H9 (cell line): ENCODE measurements around the gene RNPEP. TPM values are rescaled to one million over a fixed set of nuclear protein-coding genes. Genes with fewer than 3 reads are reported as not detected.

ENCODE experiments used
- DNase-seq: peaks from one replicate; pipeline ENCODE4 v3.0.0-alpha.2; 2017
- H2AFZ ChIP-seq: one replicate; pipeline ENCODE4 v1.6.1; 2013; ENCODE audit warnings: mild to moderate bottlenecking, low read length, control low read depth, moderate library complexity
- H2AK5ac ChIP-seq: 2 replicates; pipeline ENCODE4 v1.6.1; 2013; ENCODE audit warnings: low read length, control low read depth, mixed read lengths; ENCODE audit not compliant: insufficient read length
- H2BK120ac ChIP-seq: one replicate; pipeline ENCODE4 v1.6.1; 2013; ENCODE audit warnings: low read depth, mild to moderate bottlenecking, low read length, control low read depth, inconsistent platforms; ENCODE audit not compliant: poor library complexity, severe bottlenecking
- H2BK12ac ChIP-seq: 2 replicates; pipeline ENCODE4 v1.6.1; 2013; ENCODE audit warnings: low read length, control low read depth, mixed read lengths, low read depth; ENCODE audit not compliant: insufficient read length
- H2BK15ac ChIP-seq: 2 replicates; pipeline ENCODE4 v1.6.1; 2013; ENCODE audit warnings: low read depth, low read length, control low read depth
- H2BK20ac ChIP-seq: one replicate; pipeline ENCODE4 v1.6.1; 2013; ENCODE audit warnings: low read depth, mild to moderate bottlenecking, low read length, control low read depth, inconsistent platforms; ENCODE audit not compliant: poor library complexity, severe bottlenecking
- H2BK5ac ChIP-seq: 2 replicates; pipeline ENCODE4 v1.6.1; 2013; ENCODE audit warnings: low read length, control low read depth, mixed read lengths; ENCODE audit not compliant: insufficient read length
- H3K14ac ChIP-seq: 2 replicates; pipeline ENCODE4 v1.6.1; 2013; ENCODE audit warnings: low read length, control low read depth; ENCODE audit not compliant: insufficient read depth
- H3K18ac ChIP-seq: 2 replicates; pipeline ENCODE4 v1.6.1; 2013; ENCODE audit warnings: low read depth, mild to moderate bottlenecking, mixed read lengths, low read length, control low read depth; ENCODE audit not compliant: insufficient read length
- H3K23ac ChIP-seq: 2 replicates; pipeline ENCODE4 v1.6.1; 2013; ENCODE audit warnings: low read length, control low read depth, mixed read lengths, low read depth; ENCODE audit not compliant: insufficient read length
- H3K23me2 ChIP-seq: 2 replicates; pipeline ENCODE4 v1.6.1; 2013; ENCODE audit warnings: low read depth, mild to moderate bottlenecking, mixed read lengths, low read length, control low read depth; ENCODE audit not compliant: insufficient read length, poor library complexity, severe bottlenecking
- H3K27ac ChIP-seq: 2 replicates; pipeline ENCODE4 v1.5.1; 2013; ENCODE audit warnings: low read length, control low read depth, mixed read lengths, low read depth; ENCODE audit not compliant: insufficient read length
- H3K27me3 ChIP-seq: 2 replicates; pipeline ENCODE4 v1.6.1; 2013; ENCODE audit warnings: low read length, control low read depth, inconsistent platforms; ENCODE audit not compliant: insufficient read depth
- H3K4ac ChIP-seq: 2 replicates; pipeline ENCODE4 v1.6.1; 2013; ENCODE audit warnings: low read depth, mild to moderate bottlenecking, control low read depth, inconsistent platforms, low read length, moderate library complexity
- H3K4me1 ChIP-seq: 2 replicates; pipeline ENCODE4 v1.6.1; 2013; ENCODE audit warnings: low read length, control low read depth, inconsistent platforms; ENCODE audit not compliant: insufficient read depth
- H3K4me2 ChIP-seq: 2 replicates; pipeline ENCODE4 v1.6.1; 2013; ENCODE audit warnings: low read length, control low read depth, mixed read lengths; ENCODE audit not compliant: insufficient read length, insufficient read depth
- H3K56ac ChIP-seq: 2 replicates; pipeline ENCODE4 v1.6.1; 2013; ENCODE audit warnings: low read depth, mild to moderate bottlenecking, mixed read lengths, low read length, control low read depth; ENCODE audit not compliant: insufficient read length
- H3K79me1 ChIP-seq: 2 replicates; pipeline ENCODE4 v1.6.1; 2013; ENCODE audit warnings: low read depth, mild to moderate bottlenecking, moderate library complexity, low read length, control low read depth, inconsistent platforms; ENCODE audit not compliant: insufficient read depth, poor library complexity, severe bottlenecking
- H3K79me2 ChIP-seq: 2 replicates; pipeline ENCODE4 v1.6.1; 2013; ENCODE audit warnings: low read length, control low read depth, inconsistent platforms; ENCODE audit not compliant: insufficient read depth
- H3K9ac ChIP-seq: 2 replicates; pipeline ENCODE4 v1.6.1; 2013; ENCODE audit warnings: low read length, control low read depth, mixed read lengths; ENCODE audit not compliant: insufficient read length; ENCODE audit errors: extremely low read depth
- H3K9me3 ChIP-seq: one replicate; pipeline ENCODE4 v1.6.1; 2013; ENCODE audit warnings: low read depth, low read length, inconsistent platforms; ENCODE audit not compliant: control insufficient read depth
- H3T11ph ChIP-seq: one replicate; pipeline ENCODE4 v1.6.1; 2013; ENCODE audit warnings: mild to moderate bottlenecking, low read length, control low read depth, inconsistent platforms
- H4K20me1 ChIP-seq: one replicate; pipeline ENCODE4 v1.6.1; 2013; ENCODE audit not compliant: control insufficient read depth, insufficient read length, insufficient read depth
- H4K5ac ChIP-seq: 2 replicates; pipeline ENCODE4 v1.6.1; 2013; ENCODE audit warnings: low read depth, mild to moderate bottlenecking, mixed read lengths, low read length, control low read depth; ENCODE audit not compliant: insufficient read length
- H4K8ac ChIP-seq: replicated peaks from 2 replicates; pipeline ENCODE4 v1.6.1; 2013; ENCODE audit warnings: low read length, control low read depth, mixed read lengths, low read depth; ENCODE audit not compliant: insufficient read length
- H4K91ac ChIP-seq: 2 replicates; pipeline ENCODE4 v1.6.1; 2013; ENCODE audit warnings: low read depth, mild to moderate bottlenecking, moderate library complexity, mixed read lengths, low read length, control low read depth; ENCODE audit not compliant: insufficient read length
- H3K27ac Mint-ChIP-seq, 3 experiments: 2 replicates in 2 of 3; 3 replicates in 1 of 3; pipeline ENCODE4 v1.8.0; 2020 to 2021; ENCODE audit warnings: mixed read lengths in 3 of 3, mild to moderate bottlenecking in 1 of 3, moderate library complexity in 1 of 3
- H3K27me3 Mint-ChIP-seq: 2 replicates; pipeline ENCODE4 v1.8.0; 2021; ENCODE audit warnings: low read depth, mild to moderate bottlenecking, moderate library complexity, mixed read lengths
- H3K36me3 Mint-ChIP-seq, 3 experiments: 2 replicates in 2 of 3; 3 replicates in 1 of 3; pipeline ENCODE4 v1.8.0; 2020 to 2021; ENCODE audit warnings: low read depth in 3 of 3, mixed read lengths in 3 of 3; ENCODE audit not compliant: insufficient read depth in 1 of 3
- H3K4me1 Mint-ChIP-seq, 2 experiments: 2 replicates each; pipeline ENCODE4 v1.8.0; 2020; ENCODE audit warnings: mixed read lengths in 2 of 2
- H3K4me3 Mint-ChIP-seq, 2 experiments: 2 replicates in 1 of 2; 3 replicates in 1 of 2; pipeline ENCODE4 v1.8.0; 2020 to 2021; ENCODE audit warnings: mild to moderate bottlenecking in 2 of 2, mixed read lengths in 2 of 2, moderate library complexity in 1 of 2
- H3K9me3 Mint-ChIP-seq, 2 experiments: 2 replicates in 1 of 2; 3 replicates in 1 of 2; pipeline ENCODE4 v1.8.0; 2020; ENCODE audit warnings: mild to moderate bottlenecking in 2 of 2, mixed read lengths in 2 of 2, moderate library complexity in 1 of 2
- WGBS: extraction: QIAGEN DNeasy Blood & Tissue Kit; methylation state at CpG from one replicate; pipeline ENCODE4 v1.1.7; 2013; ENCODE audit warnings: missing lambda C conversion rate, low lambda C conversion rate, mixed read lengths; ENCODE audit not compliant: insufficient read length; ENCODE audit errors: extremely low coverage; 5-methylcytosine and 5-hydroxymethylcytosine counted together
- total RNA-seq: library from RNA; stranded (reverse); gene quantifications from 2 replicates; pipeline ENCODE4 v1.2.1, GENCODE V29; 2021
- TF ChIP-seq, protein P1 (sequence below): fragments of 200-600 bp; sonication (generic); conservative IDR thresholded peaks from 3 replicates; pipeline ENCODE4 v1.8.0; 2021; ENCODE audit warnings: antibody characterized with exemption, mild to moderate bottlenecking

The RNPEP gene
- total RNA-seq, 1 experiment from 2014 or later: 49.9 TPM

DNA sequence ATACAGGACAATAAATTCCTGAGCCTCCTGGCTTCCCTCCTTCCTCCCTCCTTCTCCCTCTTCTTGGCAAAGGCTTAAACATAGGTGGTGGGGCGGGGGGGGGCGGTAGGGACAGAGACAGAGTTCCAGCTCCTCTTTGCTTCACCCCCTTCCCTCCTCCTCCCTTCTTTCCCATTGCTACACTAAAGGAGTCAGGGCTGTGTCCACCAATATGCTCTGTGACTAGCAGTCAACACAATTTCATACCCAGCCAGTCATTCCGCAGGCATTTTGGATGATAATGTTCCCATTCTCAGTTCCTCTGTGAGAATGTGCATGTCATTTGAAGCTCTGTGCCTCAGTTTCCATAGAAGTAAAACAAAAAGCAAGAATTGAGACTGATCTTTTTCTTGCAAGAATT, 37.8 kb upstream of the RNPEP start:
- H3K14ac ChIP-seq: no peak overlapping the region
- H3K23me2 ChIP-seq: peaks cover 6% of the 10 kb centered on the region
- no peak overlapping the region for H2AFZ ChIP-seq
- no peak overlapping the region for H3K56ac ChIP-seq
- TF ChIP-seq, protein P1, sequence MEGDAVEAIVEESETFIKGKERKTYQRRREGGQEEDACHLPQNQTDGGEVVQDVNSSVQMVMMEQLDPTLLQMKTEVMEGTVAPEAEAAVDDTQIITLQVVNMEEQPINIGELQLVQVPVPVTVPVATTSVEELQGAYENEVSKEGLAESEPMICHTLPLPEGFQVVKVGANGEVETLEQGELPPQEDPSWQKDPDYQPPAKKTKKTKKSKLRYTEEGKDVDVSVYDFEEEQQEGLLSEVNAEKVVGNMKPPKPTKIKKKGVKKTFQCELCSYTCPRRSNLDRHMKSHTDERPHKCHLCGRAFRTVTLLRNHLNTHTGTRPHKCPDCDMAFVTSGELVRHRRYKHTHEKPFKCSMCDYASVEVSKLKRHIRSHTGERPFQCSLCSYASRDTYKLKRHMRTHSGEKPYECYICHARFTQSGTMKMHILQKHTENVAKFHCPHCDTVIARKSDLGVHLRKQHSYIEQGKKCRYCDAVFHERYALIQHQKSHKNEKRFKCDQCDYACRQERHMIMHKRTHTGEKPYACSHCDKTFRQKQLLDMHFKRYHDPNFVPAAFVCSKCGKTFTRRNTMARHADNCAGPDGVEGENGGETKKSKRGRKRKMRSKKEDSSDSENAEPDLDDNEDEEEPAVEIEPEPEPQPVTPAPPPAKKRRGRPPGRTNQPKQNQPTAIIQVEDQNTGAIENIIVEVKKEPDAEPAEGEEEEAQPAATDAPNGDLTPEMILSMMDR: no peak
- H3K4ac ChIP-seq: no peak overlapping the region
- no CpG with 5 or more reads among the region's 3 CpGs for WGBS
- DNase-seq: no peak
- H2BK12ac ChIP-seq: no peak overlapping the region
- no peaks in the 10 kb centered on the region for H3K36me3 Mint-ChIP-seq
- no peaks in the 10 kb centered on the region for H3K79me1 ChIP-seq
- H4K91ac ChIP-seq: no peak overlapping the region
- H3K9ac ChIP-seq: no peak overlapping the region
- H2AK5ac ChIP-seq: no peak overlapping the region
- H3K9me3 Mint-ChIP-seq: no peaks in the 10 kb centered on the region; a peak in 1 of 5 replicates
- no peak overlapping the region for H3K18ac ChIP-seq
- peak overlapping the region in 1 of 2 experiments; percentile 84; a peak in 1 of 5 replicates for H3K4me3 Mint-ChIP-seq
- no peak overlapping the region for H3K4me2 ChIP-seq
- H2BK120ac ChIP-seq: no peak overlapping the region
- H3K79me2 ChIP-seq: no peaks in the 10 kb centered on the region
- no peak overlapping the region for H3K27ac ChIP-seq
- peaks cover 28 to 44% of the 10 kb centered on the region in 2 experiments for H3K4me1 Mint-ChIP-seq
- H3K23ac ChIP-seq: no peak overlapping the region
- H2BK20ac ChIP-seq: no peak overlapping the region
- H3K27me3 Mint-ChIP-seq: peaks cover 32% of the 10 kb centered on the region
- H2BK5ac ChIP-seq: no peak overlapping the region
- no peak overlapping the region for H3T11ph ChIP-seq
- H4K8ac ChIP-seq: no peak overlapping the region
- H3K27me3 ChIP-seq: peaks cover 8% of the 10 kb centered on the region; the same call in 1 of the 2 replicates
- H4K20me1 ChIP-seq: no peaks in the 10 kb centered on the region
- H4K5ac ChIP-seq: no peak overlapping the region
- no peaks in the 10 kb centered on the region for H3K9me3 ChIP-seq
- H3K27ac Mint-ChIP-seq: no peak overlapping the region
- H2BK15ac ChIP-seq: no peak overlapping the region
- peaks cover 6% of the 10 kb centered on the region for H3K4me1 ChIP-seq
